CD4-positive, alpha-beta memory T cell (primary cell): ENCODE results near the gene AGBL3. TPM values are rescaled to one million over a fixed set of nuclear protein-coding genes. Genes with fewer than 3 reads are reported as not detected.
"Not testable (repeated sequence)": the region's sequence is repeated elsewhere in the genome, so short reads cannot be mapped to it uniquely, and the experiment has no call there.

Experiments
- CTCF ChIA-PET: fragments of 350-600 bp; sonication (Branson Sonifier 250); formaldehyde crosslinking; loops from one replicate; lab custom pipeline; 2021; ENCODE audit warnings: inconsistent platforms; ENCODE audit not compliant: partially characterized antibody; lab: Charles Lee
- POLR2A ChIA-PET: fragments of 350-600 bp; sonication (Branson Sonifier 250); formaldehyde crosslinking; loops from one replicate; lab custom pipeline; 2021; ENCODE audit not compliant: partially characterized antibody; lab: Charles Lee
- DNase-seq, 5 donors: peaks; one replicate each; pipeline versions ENCODE4 v3.0.0 to v3.0.0-alpha.2; 2020 to 2022; ENCODE audit warnings: mixed read lengths in 1 of 5
- H3K27ac ChIP-seq: one replicate; pipeline ENCODE4 v1.7.0; 2013; ENCODE audit warnings: low read depth, low read length
- H3K27me3 ChIP-seq: 2 replicates; pipeline ENCODE4 v1.7.0; 2013; ENCODE audit warnings: mild to moderate bottlenecking, low read length, moderate library complexity; ENCODE audit not compliant: insufficient read depth
- H3K36me3 ChIP-seq: 2 replicates; pipeline ENCODE4 v1.7.0; 2013; ENCODE audit warnings: mild to moderate bottlenecking, low read length, moderate library complexity; ENCODE audit not compliant: insufficient read depth
- H3K4me1 ChIP-seq: 2 replicates; pipeline ENCODE4 v1.7.0; 2013; ENCODE audit warnings: mild to moderate bottlenecking, low read length, moderate library complexity; ENCODE audit not compliant: insufficient read depth
- H3K4me3 ChIP-seq, 2 donors: one replicate each; pipeline ENCODE4 v1.7.0; 2013; ENCODE audit warnings: low read length in 2 of 2, mild to moderate bottlenecking in 1 of 2
- H3K9me3 ChIP-seq, 2 donors: one replicate each; pipeline ENCODE4 v1.7.0; 2013; ENCODE audit warnings: low read length in 2 of 2, control low read depth in 1 of 2; ENCODE audit not compliant: control insufficient read depth in 1 of 2
- H3K27ac Mint-ChIP-seq, 7 donors: one replicate each; pipeline ENCODE4 v1.8.0; 2020 to 2021; ENCODE audit warnings: mixed read lengths in 7 of 7, mild to moderate bottlenecking in 6 of 7, inconsistent platforms in 3 of 7, moderate library complexity in 3 of 7
- H3K27me3 Mint-ChIP-seq, 2 donors: one replicate each; pipeline ENCODE4 v1.8.0; 2020 to 2021; ENCODE audit warnings: mixed read lengths in 2 of 2
- H3K36me3 Mint-ChIP-seq, 2 donors: one replicate each; pipeline ENCODE4 v1.8.0; 2020 to 2021; ENCODE audit warnings: mixed read lengths in 2 of 2, inconsistent platforms in 1 of 2, mild to moderate bottlenecking in 1 of 2
- H3K4me1 Mint-ChIP-seq, 4 donors: one replicate each; pipeline ENCODE4 v1.8.0; 2020 to 2021; ENCODE audit warnings: mixed read lengths in 4 of 4, mild to moderate bottlenecking in 1 of 4
- H3K4me3 Mint-ChIP-seq, 8 donors: one replicate each; pipeline ENCODE4 v1.8.0; 2020 to 2021; ENCODE audit warnings: mixed read lengths in 8 of 8, mild to moderate bottlenecking in 7 of 8, moderate library complexity in 6 of 8, inconsistent platforms in 3 of 8
- H3K9me3 Mint-ChIP-seq, 8 donors: one replicate each; pipeline ENCODE4 v1.8.0; 2020 to 2021; ENCODE audit warnings: mixed read lengths in 8 of 8, mild to moderate bottlenecking in 5 of 8, inconsistent platforms in 3 of 8, moderate library complexity in 1 of 8
- intact Hi-C: fragments of 100-400 bp; cut with micrococcal nuclease; formaldehyde crosslinking; loops from one replicate; pipeline ENCODE4 v1.15.1; 2023
- polyA plus RNA-seq, 2 donors: library from polyadenylated mRNA; unstranded; fragments of 300-500 nt; fragmentation: Illumina TruSeq; gene quantifications; one replicate each; pipeline ENCODE4 v1.2.3, GENCODE V29; 2021
- total RNA-seq, 2 experiments: library from RNA; stranded (reverse); gene quantifications; one replicate each; pipeline ENCODE4 v1.2.3, GENCODE V29; 2021

The AGBL3 gene
- total and polyA plus RNA-seq, 4 experiments from 2014 or later = 0.42 to 6.2 (median 3.2) TPM

DNA sequence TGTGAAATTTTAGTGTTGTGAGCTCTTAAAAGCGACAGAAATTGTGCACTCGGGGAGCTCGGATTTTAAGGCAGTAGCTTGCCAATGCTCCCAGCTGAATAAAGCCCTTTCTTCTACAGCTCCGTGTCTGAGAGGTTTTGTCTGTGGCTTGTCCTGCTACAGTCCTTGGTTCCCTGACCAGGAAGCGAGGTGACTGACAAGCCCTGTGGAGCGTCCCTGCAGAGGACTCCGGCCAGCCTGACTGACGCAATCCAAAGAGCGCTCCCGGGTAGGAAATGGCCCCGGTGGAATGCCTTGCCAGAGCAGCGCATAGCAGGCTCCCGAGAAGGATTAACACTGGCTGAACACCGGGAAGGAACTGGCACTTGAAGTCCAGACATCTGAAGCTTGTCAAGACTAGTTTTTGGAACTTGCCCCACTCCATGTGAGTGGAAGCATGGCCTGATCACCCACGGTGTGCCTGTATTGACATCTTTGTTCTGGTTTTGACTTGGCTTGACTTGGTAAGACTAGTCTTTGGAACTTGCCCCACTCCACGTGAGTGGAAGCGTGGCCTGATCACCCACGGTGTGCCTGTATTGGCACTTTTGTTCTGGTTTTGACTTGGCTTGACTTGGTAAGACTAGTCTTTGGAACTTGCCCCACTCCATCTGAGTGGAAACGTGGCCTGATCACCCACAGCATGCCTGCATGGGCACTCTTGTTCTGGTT is 185.4 kb downstream of the AGBL3 start:
- not testable (repeated sequence) for H3K27ac ChIP-seq, H3K27me3 ChIP-seq, H3K27me3 Mint-ChIP-seq, H3K9me3 Mint-ChIP-seq, H3K9me3 ChIP-seq, H3K4me3 ChIP-seq, DNase-seq
- intact Hi-C loops = loop anchor here (2.0 to 5.0 kb wide), 2 partner anchors 304 to 713 kb away; partner anchors contain the start of gene AKR1B1
- Histone ChIP-seq H3K4me1 (peaks cover 43% of the 10 kb centered on the region), H3K36me3 (peaks cover 12% of the 10 kb centered on the region)
- H3K27ac Mint-ChIP-seq = peak overlapping the region; percentile 77 to 96 (median 93)
- peaks cover 18 to 31% of the 10 kb centered on the region in 2 donors for H3K36me3 Mint-ChIP-seq
- H3K4me1 Mint-ChIP-seq = peaks cover 32 to 45% (median 38%) of the 10 kb centered on the region in 4 donors
- peak overlapping the region; percentile 57 to 89 (median 75) for H3K4me3 Mint-ChIP-seq
- ChIA-PET CTCF (interaction anchor here (0.6 to 12.3 kb wide), 22 partner anchors 8 to 658 kb away, joined by 3 to 162 read pairs (median 6); partner anchors contain the start of genes AGBL3, BPGM and TMEM140), POLR2A (interaction anchor here (0.8 to 9.4 kb wide), 6 partner anchors 12 to 525 kb away, joined by 3 to 215 read pairs (median 50); partner anchors contain the start of genes AGBL3, BPGM, TMEM140 and WDR91)

DNA sequence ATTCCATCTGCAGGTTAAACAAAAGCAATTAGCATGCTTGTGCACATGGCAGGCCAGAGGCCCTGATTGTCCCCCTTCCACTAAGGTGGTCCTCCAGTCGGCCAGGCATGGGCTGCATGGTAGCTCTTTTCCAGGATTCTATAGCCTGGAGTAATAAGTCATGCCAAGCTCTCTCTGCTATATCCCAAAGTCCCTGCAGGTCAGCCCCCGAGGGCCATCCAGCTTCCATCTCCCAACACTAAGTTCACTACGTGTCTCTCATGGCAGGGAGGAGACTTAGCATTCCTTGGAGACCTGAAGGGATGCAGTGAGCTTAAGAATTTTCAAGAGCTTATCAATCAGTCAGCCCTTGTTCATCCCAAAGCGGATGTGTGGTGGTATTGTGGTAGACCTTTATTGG is 187.6 kb downstream of the AGBL3 start:
- H3K27me3 Mint-ChIP-seq, H3K4me3 Mint-ChIP-seq, H3K27me3 ChIP-seq, H3K27ac Mint-ChIP-seq, DNase-seq, H3K27ac ChIP-seq, H3K4me3 ChIP-seq, H3K36me3 ChIP-seq, H3K9me3 ChIP-seq: not testable (repeated sequence)
- H3K36me3 Mint-ChIP-seq = peaks cover 9 to 17% of the 10 kb centered on the region in 2 donors
- intact Hi-C loops = loop anchor here (5.0 kb wide), 1 partner anchor 307 kb away; no protein-coding TSS in a partner anchor
- H3K4me1 Mint-ChIP-seq = peaks cover 14 to 25% (median 19%) of the 10 kb centered on the region in 4 donors
- ChIA-PET POLR2A (interaction anchor here (0.6 to 0.7 kb wide), 2 partner anchors 11 to 24 kb away, joined by 3 read pairs; no protein-coding TSS in a partner anchor), CTCF (interaction anchor here (1.0 to 2.3 kb wide), 4 partner anchors 186 to 540 kb away, joined by 3 to 6 read pairs (median 4); partner anchors contain the start of gene AGBL3)
- H3K9me3 Mint-ChIP-seq = peaks cover 0 to 11% (median 6%) of the 10 kb centered on the region in 8 donors
- peaks cover 23% of the 10 kb centered on the region for H3K4me1 ChIP-seq

DNA sequence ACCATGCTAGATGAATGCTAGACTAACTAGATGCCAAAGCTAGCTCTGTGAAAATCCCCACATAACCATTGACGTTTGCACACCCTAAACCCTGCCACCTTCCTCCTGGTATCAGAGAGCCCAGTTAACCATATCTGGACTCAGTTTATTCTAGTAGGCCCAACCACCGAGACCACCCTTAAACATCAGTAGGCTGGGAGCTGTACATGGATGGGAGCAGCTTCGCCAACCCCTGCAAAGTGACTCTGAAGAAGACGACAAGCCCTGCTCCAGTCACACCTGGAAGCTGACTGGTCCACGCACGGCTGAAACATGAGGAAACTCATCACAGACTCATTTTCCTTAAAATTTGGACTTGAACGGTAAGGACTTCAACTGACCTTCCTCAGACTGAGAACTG is 188.6 kb downstream of the AGBL3 start:
- peaks cover 4 to 15% (median 9%) of the 10 kb centered on the region in 4 donors for H3K4me1 Mint-ChIP-seq
- H3K27me3 Mint-ChIP-seq = no peaks in the 10 kb centered on the region
- peaks cover 0 to 20% (median 9%) of the 10 kb centered on the region in 8 donors for H3K9me3 Mint-ChIP-seq
- ChIA-PET CTCF (interaction anchor here (1.6 to 2.3 kb wide), 2 partner anchors 189 to 541 kb away, joined by 5 to 6 read pairs; partner anchors contain the start of gene AGBL3), POLR2A (no interaction called here)
- H3K27ac Mint-ChIP-seq = peak overlapping the region in 1 of 7 donors; percentile 72
- H3K4me1 ChIP-seq = peaks cover 13% of the 10 kb centered on the region
- peaks cover 0 to 5% of the 10 kb centered on the region in 2 donors for H3K9me3 ChIP-seq
- intact Hi-C loops = loop anchor here (5.0 kb wide), 1 partner anchor 308 kb away; no protein-coding TSS in a partner anchor
- no peaks in the 10 kb centered on the region for H3K36me3 ChIP-seq
- H3K4me3 ChIP-seq = no peak overlapping the region
- no peaks in the 10 kb centered on the region for H3K27me3 ChIP-seq
- no peak for DNase-seq
- H3K36me3 Mint-ChIP-seq = peaks cover 9 to 15% of the 10 kb centered on the region in 2 donors
- no peak overlapping the region for H3K4me3 Mint-ChIP-seq
- H3K27ac ChIP-seq = no peak overlapping the region

DNA sequence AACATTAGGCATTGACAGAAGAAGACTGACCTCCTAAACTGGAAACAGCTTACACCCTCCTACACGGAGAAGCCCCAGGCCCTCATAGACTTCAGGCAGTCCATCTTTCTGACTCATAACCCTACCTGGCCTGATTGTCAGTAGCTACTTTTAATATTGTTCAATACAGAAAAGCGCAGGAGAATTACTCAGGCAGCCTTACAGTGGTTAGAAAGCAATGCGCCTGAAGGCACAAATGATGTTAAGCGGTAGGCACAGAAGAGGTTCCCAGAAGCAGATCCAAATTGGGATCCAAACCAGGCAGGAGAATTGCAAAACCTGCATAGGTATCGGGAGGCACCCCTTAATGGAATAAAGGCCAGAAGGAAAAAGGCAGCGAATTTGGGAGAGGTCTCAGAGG is 189.6 kb downstream of the AGBL3 start:
- Histone ChIP-seq H3K27ac (no peak overlapping the region), H3K9me3 (peaks cover 0 to 10% of the 10 kb centered on the region in 2 donors), H3K4me1 (peaks cover 11% of the 10 kb centered on the region), H3K4me3 (no peak overlapping the region), H3K27me3 (no peaks in the 10 kb centered on the region), H3K36me3 (no peaks in the 10 kb centered on the region)
- intact Hi-C loops = no loop called here
- ChIA-PET POLR2A (no interaction called here), CTCF (no interaction called here)
- H3K4me3 Mint-ChIP-seq = no peak overlapping the region
- H3K9me3 Mint-ChIP-seq = peaks cover 0 to 30% (median 19%) of the 10 kb centered on the region in 8 donors
- no peak for DNase-seq
- H3K27me3 Mint-ChIP-seq = no peaks in the 10 kb centered on the region
- peaks cover 14 to 21% of the 10 kb centered on the region in 2 donors for H3K36me3 Mint-ChIP-seq
- H3K4me1 Mint-ChIP-seq = peaks cover 1 to 11% (median 6%) of the 10 kb centered on the region in 4 donors
- peak overlapping the region in 1 of 7 donors; percentile 17 for H3K27ac Mint-ChIP-seq

DNA sequence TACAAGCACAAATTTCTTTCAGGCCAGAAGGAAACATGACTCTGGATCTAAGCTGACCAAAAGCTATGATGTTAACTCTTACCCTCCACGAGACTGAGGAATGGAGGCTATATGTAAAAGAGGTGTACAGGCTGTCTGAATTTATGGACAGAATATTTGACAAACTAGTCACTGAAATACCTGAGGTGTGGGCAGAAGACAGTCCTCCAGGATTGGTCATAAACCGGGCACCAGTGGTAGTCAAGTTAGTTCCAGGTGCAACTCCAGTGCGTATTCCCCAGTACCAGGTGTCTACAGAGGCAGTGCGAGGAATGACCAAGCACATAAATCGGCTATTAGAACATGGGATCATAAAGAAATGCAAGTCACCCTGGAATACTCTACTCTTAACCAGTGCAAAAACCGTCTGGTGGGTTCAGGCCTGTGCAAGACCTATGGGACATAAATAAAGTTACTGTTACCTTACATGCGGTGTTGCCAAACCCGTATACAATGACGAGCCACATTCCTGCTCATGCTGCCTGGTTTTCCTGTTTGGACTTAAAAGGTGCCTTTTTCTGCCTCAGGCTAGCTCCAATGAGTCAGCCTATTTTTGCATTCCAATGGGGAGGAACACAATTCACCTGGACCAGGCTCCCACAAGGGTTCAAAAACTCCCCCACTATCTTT is 190.9 kb downstream of the AGBL3 start:
- peaks cover 0 to 42% (median 30%) of the 10 kb centered on the region in 8 donors for H3K9me3 Mint-ChIP-seq
- peaks cover 23 to 30% of the 10 kb centered on the region in 2 donors for H3K36me3 Mint-ChIP-seq
- no peak overlapping the region for H3K4me3 ChIP-seq
- H3K4me1 Mint-ChIP-seq = peaks cover 0 to under 1% (median under 1%) of the 10 kb centered on the region in 4 donors
- H3K27ac ChIP-seq = no peak overlapping the region
- no peaks in the 10 kb centered on the region for H3K27me3 Mint-ChIP-seq
- intact Hi-C loops = no loop called here
- peaks cover 0 to 22% of the 10 kb centered on the region in 2 donors for H3K9me3 ChIP-seq
- CTCF ChIA-PET = no interaction called here
- H3K27ac Mint-ChIP-seq = peak overlapping the region in 2 of 7 donors; percentile 18 to 19
- H3K36me3 ChIP-seq = no peaks in the 10 kb centered on the region
- POLR2A ChIA-PET = no interaction called here
- no peak overlapping the region for H3K4me3 Mint-ChIP-seq
- no peak for DNase-seq
- no peaks in the 10 kb centered on the region for H3K4me1 ChIP-seq
- no peaks in the 10 kb centered on the region for H3K27me3 ChIP-seq

DNA sequence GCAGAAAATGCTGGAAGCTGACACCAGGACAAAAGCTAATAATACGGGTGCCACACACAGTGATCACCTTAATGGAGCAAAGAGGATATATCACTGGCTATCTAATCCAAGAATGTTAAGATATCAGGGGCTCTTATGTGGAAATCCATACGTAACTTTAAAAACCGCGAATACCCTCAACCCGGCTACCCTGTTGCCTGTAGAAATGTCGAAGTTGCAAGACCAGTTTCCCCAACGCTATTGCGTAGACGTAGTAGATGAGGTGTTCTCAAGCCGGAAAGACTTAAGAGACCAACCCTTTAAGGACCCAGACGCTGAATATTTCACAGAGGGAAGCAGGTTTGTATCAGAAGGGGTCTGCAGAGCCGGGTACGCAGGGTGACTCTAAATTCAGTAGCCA is 192.1 kb downstream of the AGBL3 start:
- Histone ChIP-seq H3K36me3 (no peaks in the 10 kb centered on the region), H3K27me3 (no peaks in the 10 kb centered on the region), H3K27ac (no peak overlapping the region), H3K9me3 (peaks cover 0 to 23% of the 10 kb centered on the region in 2 donors), H3K4me1 (no peaks in the 10 kb centered on the region), H3K4me3 (no peak overlapping the region)
- H3K36me3 Mint-ChIP-seq = peaks cover 32 to 39% of the 10 kb centered on the region in 2 donors
- intact Hi-C loops = no loop called here
- CTCF ChIA-PET = interaction anchor here (1.6 kb wide), 2 partner anchors 192 to 570 kb away, joined by 3 to 5 read pairs; partner anchors contain the start of gene AGBL3
- POLR2A ChIA-PET = no interaction called here
- no peak overlapping the region for H3K4me3 Mint-ChIP-seq
- no peaks in the 10 kb centered on the region for H3K27me3 Mint-ChIP-seq
- H3K4me1 Mint-ChIP-seq = no peaks in the 10 kb centered on the region
- peak overlapping the region in 1 of 7 donors; percentile 47 for H3K27ac Mint-ChIP-seq
- peaks cover under 1 to 54% (median 41%) of the 10 kb centered on the region in 8 donors for H3K9me3 Mint-ChIP-seq
- no peak for DNase-seq
